ENCODE data around the gene PRR19.

DNA sequence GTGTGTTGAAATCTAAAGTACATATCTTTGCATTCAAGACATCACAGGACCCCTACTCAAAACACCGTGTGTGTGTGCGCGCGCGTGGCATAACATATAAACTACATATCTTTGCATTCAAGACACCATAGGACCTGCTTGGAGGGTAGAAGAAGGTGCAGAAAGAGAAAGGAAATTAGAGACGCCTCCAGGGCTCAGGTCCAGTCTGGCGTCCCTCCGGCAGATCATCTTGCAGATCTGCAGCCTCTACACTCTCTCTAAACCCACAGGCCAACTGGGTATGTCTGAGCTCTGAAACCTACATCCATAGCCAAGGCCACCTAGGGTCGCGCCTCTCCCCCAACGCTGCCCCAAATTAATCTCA lies 1.2 kb downstream of the PRR19 start:
- TF ChIP-seq, protein P1, sequence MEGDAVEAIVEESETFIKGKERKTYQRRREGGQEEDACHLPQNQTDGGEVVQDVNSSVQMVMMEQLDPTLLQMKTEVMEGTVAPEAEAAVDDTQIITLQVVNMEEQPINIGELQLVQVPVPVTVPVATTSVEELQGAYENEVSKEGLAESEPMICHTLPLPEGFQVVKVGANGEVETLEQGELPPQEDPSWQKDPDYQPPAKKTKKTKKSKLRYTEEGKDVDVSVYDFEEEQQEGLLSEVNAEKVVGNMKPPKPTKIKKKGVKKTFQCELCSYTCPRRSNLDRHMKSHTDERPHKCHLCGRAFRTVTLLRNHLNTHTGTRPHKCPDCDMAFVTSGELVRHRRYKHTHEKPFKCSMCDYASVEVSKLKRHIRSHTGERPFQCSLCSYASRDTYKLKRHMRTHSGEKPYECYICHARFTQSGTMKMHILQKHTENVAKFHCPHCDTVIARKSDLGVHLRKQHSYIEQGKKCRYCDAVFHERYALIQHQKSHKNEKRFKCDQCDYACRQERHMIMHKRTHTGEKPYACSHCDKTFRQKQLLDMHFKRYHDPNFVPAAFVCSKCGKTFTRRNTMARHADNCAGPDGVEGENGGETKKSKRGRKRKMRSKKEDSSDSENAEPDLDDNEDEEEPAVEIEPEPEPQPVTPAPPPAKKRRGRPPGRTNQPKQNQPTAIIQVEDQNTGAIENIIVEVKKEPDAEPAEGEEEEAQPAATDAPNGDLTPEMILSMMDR (IDR thresholded peaks at IDR 0.05; ENCODE audit: low read depth, low read length) = no peak
- TF ChIP-seq EZH2phosphoT487 (IDR thresholded peaks at IDR 0.05; ENCODE audit: low read depth) = no peak
